ENCODE data around the gene RMDN2.

Gene RMDN2

GRCh38 chr2:37892436-37893114 is 32.5 kb upstream of the RMDN2 start:
- Mint-ChIP-seq H3K4me1 (peaks cover 38% of the 10 kb centered on the region), H3K27me3 (no peaks in the 10 kb centered on the region), H3K9me3 (no peaks in the 10 kb centered on the region), H3K27ac (no peak overlapping the region), H3K4me3 (peak overlapping the region; percentile 10 to 46)
- ATAC-seq (peak; percentile 55), DNase-seq (no peak)

GRCh38 chr2:37893327-37893726 is 31.8 kb upstream of the RMDN2 start:
- ATAC-seq (no peak), DNase-seq (no peak)
- no peaks in the 10 kb centered on the region for H3K9me3 Mint-ChIP-seq
- H3K4me3 Mint-ChIP-seq, result no peak overlapping the region
- no peaks in the 10 kb centered on the region for H3K27me3 Mint-ChIP-seq
- peaks cover 39% of the 10 kb centered on the region for H3K4me1 Mint-ChIP-seq
- H3K27ac Mint-ChIP-seq, result no peak overlapping the region

- Mint-ChIP-seq H3K9me3 (no peaks in the 10 kb centered on the region), H3K27me3 (no peaks in the 10 kb centered on the region), H3K4me3 (no peak overlapping the region), H3K27ac (no peak overlapping the region), H3K4me1 (peaks cover 39% of the 10 kb centered on the region)
- ATAC-seq (no peak), DNase-seq (no peak)
Measured at GRCh38 chr2:37894047-37894446, 31.0 kb upstream of the RMDN2 start.

GRCh38 chr2:37894601-37895000 is 30.5 kb upstream of the RMDN2 start:
- no peaks in the 10 kb centered on the region for H3K27me3 Mint-ChIP-seq
- DNase-seq, result no peak
- no peak for ATAC-seq
- no peak overlapping the region for H3K27ac Mint-ChIP-seq
- no peak overlapping the region for H3K4me3 Mint-ChIP-seq
- no peaks in the 10 kb centered on the region for H3K9me3 Mint-ChIP-seq
- peaks cover 39% of the 10 kb centered on the region for H3K4me1 Mint-ChIP-seq

- ATAC-seq (no peak), DNase-seq (no peak)
- peaks cover 39% of the 10 kb centered on the region for H3K4me1 Mint-ChIP-seq
- H3K27ac Mint-ChIP-seq, result no peak overlapping the region
- peaks cover 0 to 4% of the 10 kb centered on the region in 2 donors for H3K9me3 Mint-ChIP-seq
- no peak overlapping the region for H3K4me3 Mint-ChIP-seq
- H3K27me3 Mint-ChIP-seq, result no peaks in the 10 kb centered on the region
Measured at GRCh38 chr2:37895140-37895539, 29.9 kb upstream of the RMDN2 start.

GRCh38 chr2:37896319-37896718 is 28.8 kb upstream of the RMDN2 start:
- Mint-ChIP-seq H3K4me3 (no peak overlapping the region), H3K27ac (no peak overlapping the region), H3K27me3 (no peaks in the 10 kb centered on the region), H3K9me3 (peaks cover 0 to 13% of the 10 kb centered on the region in 2 donors), H3K4me1 (peaks cover 32% of the 10 kb centered on the region)
- DNase-seq (no peak), ATAC-seq (no peak)

- no peak for DNase-seq
- Mint-ChIP-seq H3K27ac (no peak overlapping the region), H3K4me3 (no peak overlapping the region), H3K4me1 (peaks cover 20% of the 10 kb centered on the region), H3K27me3 (no peaks in the 10 kb centered on the region), H3K9me3 (peaks cover 0 to 15% of the 10 kb centered on the region in 2 donors)
- no peak for ATAC-seq
Measured at GRCh38 chr2:37897511-37897910, 27.6 kb upstream of the RMDN2 start.

- H3K27me3 Mint-ChIP-seq, result no peaks in the 10 kb centered on the region
- no peak for ATAC-seq
Measured at GRCh38 chr2:37898448-37898847, 26.6 kb upstream of the RMDN2 start.

GRCh38 chr2:37902991-37903390 is 22.1 kb upstream of the RMDN2 start:
- ATAC-seq (no peak), DNase-seq (no peak)
- H3K27ac Mint-ChIP-seq, result no peak overlapping the region
- peaks cover 0 to 15% of the 10 kb centered on the region in 2 donors for H3K9me3 Mint-ChIP-seq
- no peaks in the 10 kb centered on the region for H3K27me3 Mint-ChIP-seq
- H3K4me3 Mint-ChIP-seq, result no peak overlapping the region
- no peaks in the 10 kb centered on the region for H3K4me1 Mint-ChIP-seq

More at GRCh38 chr2:37898448-37898847, 26.6 kb upstream of the RMDN2 start:
- Mint-ChIP-seq H3K4me3 (no peak overlapping the region), H3K27ac (no peak overlapping the region), H3K4me1 (peaks cover 10% of the 10 kb centered on the region), H3K9me3 (peaks cover 0 to 15% of the 10 kb centered on the region in 2 donors)
- DNase-seq, result no peak

GRCh38 chr2:37904425-37904824 is 20.7 kb upstream of the RMDN2 start:
- Mint-ChIP-seq H3K4me3 (no peak overlapping the region), H3K27me3 (no peaks in the 10 kb centered on the region), H3K4me1 (no peaks in the 10 kb centered on the region)

GRCh38 chr2:37904993-37905392 is 20.1 kb upstream of the RMDN2 start:
- H3K27ac Mint-ChIP-seq, result no peak overlapping the region
- H3K4me1 Mint-ChIP-seq, result no peaks in the 10 kb centered on the region
- H3K4me3 Mint-ChIP-seq, result no peak overlapping the region
- H3K27me3 Mint-ChIP-seq, result no peaks in the 10 kb centered on the region
- DNase-seq (no peak), ATAC-seq (no peak)
- H3K9me3 Mint-ChIP-seq, result peaks cover 0 to 12% of the 10 kb centered on the region in 2 donors

More at GRCh38 chr2:37904425-37904824, 20.7 kb upstream of the RMDN2 start:
- H3K9me3 Mint-ChIP-seq, result peaks cover 0 to 15% of the 10 kb centered on the region in 2 donors
- ATAC-seq (no peak), DNase-seq (no peak)
- H3K27ac Mint-ChIP-seq, result no peak overlapping the region

- H3K9me3 Mint-ChIP-seq, result peaks cover 0 to 4% of the 10 kb centered on the region in 2 donors
- no peak overlapping the region for H3K4me3 Mint-ChIP-seq
- no peaks in the 10 kb centered on the region for H3K4me1 Mint-ChIP-seq
- ATAC-seq (no peak), DNase-seq (no peak)
- H3K27me3 Mint-ChIP-seq, result no peaks in the 10 kb centered on the region
- no peak overlapping the region for H3K27ac Mint-ChIP-seq
Measured at GRCh38 chr2:37906131-37906530, 19.0 kb upstream of the RMDN2 start.

GRCh38 chr2:37907501-37908225 is 17.4 kb upstream of the RMDN2 start:
- Mint-ChIP-seq H3K4me3 (no peak overlapping the region), H3K27ac (no peak overlapping the region), H3K4me1 (no peaks in the 10 kb centered on the region), H3K27me3 (no peaks in the 10 kb centered on the region), H3K9me3 (no peaks in the 10 kb centered on the region)
- no peak for DNase-seq
- ATAC-seq, result no peak

GRCh38 chr2:37911296-37911873 is 13.7 kb upstream of the RMDN2 start:
- DNase-seq, result no peak

GRCh38 chr2:37912056-37912455 is 13.0 kb upstream of the RMDN2 start:
- H3K27ac Mint-ChIP-seq, result no peak overlapping the region
- H3K9me3 Mint-ChIP-seq, result no peaks in the 10 kb centered on the region
- H3K4me3 Mint-ChIP-seq, result no peak overlapping the region

More at GRCh38 chr2:37911296-37911873, 13.7 kb upstream of the RMDN2 start:
- Mint-ChIP-seq H3K4me1 (no peaks in the 10 kb centered on the region), H3K9me3 (no peaks in the 10 kb centered on the region), H3K4me3 (no peak overlapping the region), H3K27me3 (peaks cover 7% of the 10 kb centered on the region), H3K27ac (no peak overlapping the region)
- no peak for ATAC-seq

GRCh38 chr2:37912616-37913015 is 12.5 kb upstream of the RMDN2 start:
- H3K9me3 Mint-ChIP-seq, result no peaks in the 10 kb centered on the region
- peaks cover 7% of the 10 kb centered on the region for H3K27me3 Mint-ChIP-seq
- no peak overlapping the region for H3K4me3 Mint-ChIP-seq
- no peak for ATAC-seq
- DNase-seq, result no peak
- H3K4me1 Mint-ChIP-seq, result no peaks in the 10 kb centered on the region
- no peak overlapping the region for H3K27ac Mint-ChIP-seq

More at GRCh38 chr2:37912056-37912455, 13.0 kb upstream of the RMDN2 start:
- no peak for DNase-seq
- ATAC-seq, result no peak
- Mint-ChIP-seq H3K27me3 (peaks cover 7% of the 10 kb centered on the region), H3K4me1 (no peaks in the 10 kb centered on the region)
